HG02852 (cell line): ENCODE data around the gene MSX2.
"Not testable (repeated sequence)": the region's sequence is repeated elsewhere in the genome, so short reads cannot be mapped to it uniquely, and the experiment has no call there.

Experiments used
- ATAC-seq: cut with Tn5 transposase; IDR thresholded peaks from one replicate; pipeline ENCODE4 v1.9.1; 2021; ENCODE audit warnings: mild to moderate bottlenecking, moderate library complexity; ENCODE audit not compliant: unreplicated experiment

MSX2 gene

GRCh38 chr5:174733091-174733690 is 8.8 kb downstream of the MSX2 start:
- ATAC-seq: no peak

GRCh38 chr5:174733836-174734235 is 9.5 kb downstream of the MSX2 start:
- no peak for ATAC-seq

GRCh38 chr5:174734571-174735497 is 10.5 kb downstream of the MSX2 start:
- no peak for ATAC-seq

GRCh38 chr5:174735498-174736330 is 11.3 kb downstream of the MSX2 start:
- no peak for ATAC-seq

GRCh38 chr5:174736331-174736721 is 11.9 kb downstream of the MSX2 start:
- ATAC-seq: no peak

- ATAC-seq: no peak
Observed at GRCh38 chr5:174736777-174737176, 12.4 kb downstream of the MSX2 start.

GRCh38 chr5:174737330-174737729 is 12.9 kb downstream of the MSX2 start:
- no peak for ATAC-seq

GRCh38 chr5:174741352-174741751 is 17.0 kb downstream of the MSX2 start:
- no peak for ATAC-seq

- ATAC-seq: no peak
Observed at GRCh38 chr5:174744896-174745295, 20.5 kb downstream of the MSX2 start.

- no peak for ATAC-seq
Observed at GRCh38 chr5:174745590-174746103, 21.3 kb downstream of the MSX2 start.

GRCh38 chr5:174750711-174751110 is 26.3 kb downstream of the MSX2 start:
- no peak for ATAC-seq

GRCh38 chr5:174751154-174752000 is 27.0 kb downstream of the MSX2 start:
- no peak for ATAC-seq

- no peak for ATAC-seq
Observed at GRCh38 chr5:174752121-174752520, 27.7 kb downstream of the MSX2 start.

- no peak for ATAC-seq
Observed at GRCh38 chr5:174755106-174755505, 30.7 kb downstream of the MSX2 start.

GRCh38 chr5:174759091-174759490 is 34.7 kb downstream of the MSX2 start:
- ATAC-seq: no peak

- no peak for ATAC-seq
Observed at GRCh38 chr5:174760721-174761120, 36.3 kb downstream of the MSX2 start.

GRCh38 chr5:174761341-174761740 is 37.0 kb downstream of the MSX2 start:
- not testable (repeated sequence) for ATAC-seq

GRCh38 chr5:174764309-174764708 is 39.9 kb downstream of the MSX2 start:
- ATAC-seq: no peak

- ATAC-seq: no peak
Observed at GRCh38 chr5:174765540-174765939, 41.2 kb downstream of the MSX2 start.

- ATAC-seq: no peak
Observed at GRCh38 chr5:174767670-174768069, 43.3 kb downstream of the MSX2 start.
